ENCODE measurements around the gene COL11A2.

DNA sequence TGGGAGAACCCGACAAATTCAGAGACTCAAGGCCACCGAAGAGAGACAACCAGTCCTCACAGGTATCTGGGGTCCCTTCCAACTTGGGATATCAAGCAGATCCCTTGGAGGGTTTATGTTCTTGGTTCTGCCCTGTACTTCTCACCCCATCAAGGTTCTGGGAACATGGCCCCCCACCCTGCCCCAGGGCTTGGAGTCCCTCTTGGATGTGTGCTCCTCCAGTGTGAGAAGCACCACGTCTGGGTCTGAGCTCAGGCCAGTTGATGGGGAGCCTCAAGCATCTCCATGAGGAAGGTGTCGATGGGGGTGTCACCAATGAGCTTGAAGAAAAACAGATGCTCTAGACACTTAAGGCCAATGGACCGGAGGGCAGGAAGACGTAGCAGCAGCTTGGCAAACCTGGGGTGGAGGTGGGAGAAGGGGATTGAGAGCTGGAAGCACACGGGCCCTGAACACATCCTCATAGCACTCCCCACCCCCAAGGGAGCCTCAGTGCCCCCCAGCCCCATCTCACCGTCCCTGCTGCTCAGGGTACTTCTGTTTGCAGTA is 2.2 kb upstream of the COL11A2 start:
- TF ChIP-seq CTCF (conservative IDR thresholded peaks at IDR 0.05; ENCODE audit: low read depth in 2 of 2) (no peak), POLR2AphosphoS5 (IDR thresholded peaks at IDR 0.05; ENCODE audit: low read depth) (no peak), ZNF331 (CRISPR knock-in tag; IDR thresholded peaks at IDR 0.05; ENCODE audit: low read depth) (no peak), EZH2 (IDR thresholded peaks at IDR 0.05; ENCODE audit: low read depth, unreplicated experiment) (no peak), EZH2phosphoT487 (IDR thresholded peaks at IDR 0.05; ENCODE audit: unreplicated experiment) (no peak), CREB1 (CRISPR knock-in tag; IDR thresholded peaks at IDR 0.05; ENCODE audit: low read depth) (no peak), ZNF114 (CRISPR knock-in tag; IDR thresholded peaks at IDR 0.05) (no peak), NANOG (IDR thresholded peaks at IDR 0.05; ENCODE audit: borderline replicate concordance) (no peak), JUNB (IDR thresholded peaks at IDR 0.05; ENCODE audit: unreplicated experiment) (no peak), STAT1 (IDR thresholded peaks at IDR 0.05; ENCODE audit: unreplicated experiment) (no peak), ETS1 (IDR thresholded peaks at IDR 0.05) (no peak)
- TF ChIP-seq, protein P1, sequence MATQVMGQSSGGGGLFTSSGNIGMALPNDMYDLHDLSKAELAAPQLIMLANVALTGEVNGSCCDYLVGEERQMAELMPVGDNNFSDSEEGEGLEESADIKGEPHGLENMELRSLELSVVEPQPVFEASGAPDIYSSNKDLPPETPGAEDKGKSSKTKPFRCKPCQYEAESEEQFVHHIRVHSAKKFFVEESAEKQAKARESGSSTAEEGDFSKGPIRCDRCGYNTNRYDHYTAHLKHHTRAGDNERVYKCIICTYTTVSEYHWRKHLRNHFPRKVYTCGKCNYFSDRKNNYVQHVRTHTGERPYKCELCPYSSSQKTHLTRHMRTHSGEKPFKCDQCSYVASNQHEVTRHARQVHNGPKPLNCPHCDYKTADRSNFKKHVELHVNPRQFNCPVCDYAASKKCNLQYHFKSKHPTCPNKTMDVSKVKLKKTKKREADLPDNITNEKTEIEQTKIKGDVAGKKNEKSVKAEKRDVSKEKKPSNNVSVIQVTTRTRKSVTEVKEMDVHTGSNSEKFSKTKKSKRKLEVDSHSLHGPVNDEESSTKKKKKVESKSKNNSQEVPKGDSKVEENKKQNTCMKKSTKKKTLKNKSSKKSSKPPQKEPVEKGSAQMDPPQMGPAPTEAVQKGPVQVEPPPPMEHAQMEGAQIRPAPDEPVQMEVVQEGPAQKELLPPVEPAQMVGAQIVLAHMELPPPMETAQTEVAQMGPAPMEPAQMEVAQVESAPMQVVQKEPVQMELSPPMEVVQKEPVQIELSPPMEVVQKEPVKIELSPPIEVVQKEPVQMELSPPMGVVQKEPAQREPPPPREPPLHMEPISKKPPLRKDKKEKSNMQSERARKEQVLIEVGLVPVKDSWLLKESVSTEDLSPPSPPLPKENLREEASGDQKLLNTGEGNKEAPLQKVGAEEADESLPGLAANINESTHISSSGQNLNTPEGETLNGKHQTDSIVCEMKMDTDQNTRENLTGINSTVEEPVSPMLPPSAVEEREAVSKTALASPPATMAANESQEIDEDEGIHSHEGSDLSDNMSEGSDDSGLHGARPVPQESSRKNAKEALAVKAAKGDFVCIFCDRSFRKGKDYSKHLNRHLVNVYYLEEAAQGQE (IDR thresholded peaks at IDR 0.05; ENCODE audit: unreplicated experiment) = no peak
- TF ChIP-seq, protein P2, sequence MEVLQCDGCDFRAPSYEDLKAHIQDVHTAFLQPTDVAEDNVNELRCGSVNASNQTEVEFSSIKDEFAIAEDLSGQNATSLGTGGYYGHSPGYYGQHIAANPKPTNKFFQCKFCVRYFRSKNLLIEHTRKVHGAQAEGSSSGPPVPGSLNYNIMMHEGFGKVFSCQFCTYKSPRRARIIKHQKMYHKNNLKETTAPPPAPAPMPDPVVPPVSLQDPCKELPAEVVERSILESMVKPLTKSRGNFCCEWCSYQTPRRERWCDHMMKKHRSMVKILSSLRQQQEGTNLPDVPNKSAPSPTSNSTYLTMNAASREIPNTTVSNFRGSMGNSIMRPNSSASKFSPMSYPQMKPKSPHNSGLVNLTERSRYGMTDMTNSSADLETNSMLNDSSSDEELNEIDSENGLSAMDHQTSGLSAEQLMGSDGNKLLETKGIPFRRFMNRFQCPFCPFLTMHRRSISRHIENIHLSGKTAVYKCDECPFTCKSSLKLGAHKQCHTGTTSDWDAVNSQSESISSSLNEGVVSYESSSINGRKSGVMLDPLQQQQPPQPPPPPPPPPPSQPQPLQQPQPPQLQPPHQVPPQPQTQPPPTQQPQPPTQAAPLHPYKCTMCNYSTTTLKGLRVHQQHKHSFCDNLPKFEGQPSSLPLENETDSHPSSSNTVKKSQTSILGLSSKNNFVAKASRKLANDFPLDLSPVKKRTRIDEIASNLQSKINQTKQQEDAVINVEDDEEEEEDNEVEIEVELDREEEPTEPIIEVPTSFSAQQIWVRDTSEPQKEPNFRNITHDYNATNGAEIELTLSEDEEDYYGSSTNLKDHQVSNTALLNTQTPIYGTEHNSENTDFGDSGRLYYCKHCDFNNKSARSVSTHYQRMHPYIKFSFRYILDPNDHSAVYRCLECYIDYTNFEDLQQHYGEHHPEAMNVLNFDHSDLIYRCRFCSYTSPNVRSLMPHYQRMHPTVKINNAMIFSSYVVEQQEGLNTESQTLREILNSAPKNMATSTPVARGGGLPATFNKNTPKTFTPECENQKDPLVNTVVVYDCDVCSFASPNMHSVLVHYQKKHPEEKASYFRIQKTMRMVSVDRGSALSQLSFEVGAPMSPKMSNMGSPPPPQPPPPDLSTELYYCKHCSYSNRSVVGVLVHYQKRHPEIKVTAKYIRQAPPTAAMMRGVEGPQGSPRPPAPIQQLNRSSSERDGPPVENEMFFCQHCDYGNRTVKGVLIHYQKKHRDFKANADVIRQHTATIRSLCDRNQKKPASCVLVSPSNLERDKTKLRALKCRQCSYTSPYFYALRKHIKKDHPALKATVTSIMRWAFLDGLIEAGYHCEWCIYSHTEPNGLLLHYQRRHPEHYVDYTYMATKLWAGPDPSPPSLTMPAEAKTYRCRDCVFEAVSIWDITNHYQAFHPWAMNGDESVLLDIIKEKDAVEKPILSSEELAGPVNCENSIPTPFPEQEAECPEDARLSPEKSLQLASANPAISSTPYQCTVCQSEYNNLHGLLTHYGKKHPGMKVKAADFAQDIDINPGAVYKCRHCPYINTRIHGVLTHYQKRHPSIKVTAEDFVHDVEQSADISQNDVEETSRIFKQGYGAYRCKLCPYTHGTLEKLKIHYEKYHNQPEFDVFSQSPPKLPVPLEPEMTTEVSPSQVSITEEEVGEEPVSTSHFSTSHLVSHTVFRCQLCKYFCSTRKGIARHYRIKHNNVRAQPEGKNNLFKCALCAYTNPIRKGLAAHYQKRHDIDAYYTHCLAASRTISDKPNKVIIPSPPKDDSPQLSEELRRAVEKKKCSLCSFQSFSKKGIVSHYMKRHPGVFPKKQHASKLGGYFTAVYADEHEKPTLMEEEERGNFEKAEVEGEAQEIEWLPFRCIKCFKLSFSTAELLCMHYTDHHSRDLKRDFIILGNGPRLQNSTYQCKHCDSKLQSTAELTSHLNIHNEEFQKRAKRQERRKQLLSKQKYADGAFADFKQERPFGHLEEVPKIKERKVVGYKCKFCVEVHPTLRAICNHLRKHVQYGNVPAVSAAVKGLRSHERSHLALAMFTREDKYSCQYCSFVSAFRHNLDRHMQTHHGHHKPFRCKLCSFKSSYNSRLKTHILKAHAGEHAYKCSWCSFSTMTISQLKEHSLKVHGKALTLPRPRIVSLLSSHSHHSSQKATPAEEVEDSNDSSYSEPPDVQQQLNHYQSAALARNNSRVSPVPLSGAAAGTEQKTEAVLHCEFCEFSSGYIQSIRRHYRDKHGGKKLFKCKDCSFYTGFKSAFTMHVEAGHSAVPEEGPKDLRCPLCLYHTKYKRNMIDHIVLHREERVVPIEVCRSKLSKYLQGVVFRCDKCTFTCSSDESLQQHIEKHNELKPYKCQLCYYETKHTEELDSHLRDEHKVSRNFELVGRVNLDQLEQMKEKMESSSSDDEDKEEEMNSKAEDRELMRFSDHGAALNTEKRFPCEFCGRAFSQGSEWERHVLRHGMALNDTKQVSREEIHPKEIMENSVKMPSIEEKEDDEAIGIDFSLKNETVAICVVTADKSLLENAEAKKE (CRISPR knock-in tag; IDR thresholded peaks at IDR 0.05) = no peak

All from GM23338 (cell line).